ENCODE data around the gene C17orf50. TPM values are rescaled to one million over a fixed set of nuclear protein-coding genes. Genes with fewer than 3 reads are reported as not detected.

Gene C17orf50
- total RNA-seq, 1 donor from 2014 or later = not detected

GRCh38 chr17:35790841-35791240 is 30.2 kb downstream of the C17orf50 start:
- no peaks in the 10 kb centered on the region for H3K36me3 ChIP-seq (ENCODE audit: control insufficient read depth, insufficient read depth, low read length)
- TF ChIP-seq CTCF (IDR thresholded peaks at IDR 0.05; ENCODE audit: insufficient read depth, low read length, poor library complexity, severe bottlenecking) = no peak
- H3K27me3 ChIP-seq (ENCODE audit: control insufficient read depth, insufficient read depth, low read length) = peaks cover 20% of the 10 kb centered on the region
- H3K4me3 ChIP-seq (ENCODE audit: low read depth, low read length) = no peak overlapping the region
- no peak for DNase-seq (ENCODE audit: low read depth)

- DNase-seq (ENCODE audit: low read depth) = no peak
- Histone ChIP-seq H3K27me3 (ENCODE audit: control insufficient read depth, insufficient read depth, low read length) (peaks cover 22% of the 10 kb centered on the region), H3K36me3 (ENCODE audit: control insufficient read depth, insufficient read depth, low read length) (no peaks in the 10 kb centered on the region), H3K4me3 (ENCODE audit: low read depth, low read length) (no peak overlapping the region)
- TF ChIP-seq CTCF (IDR thresholded peaks at IDR 0.05; ENCODE audit: insufficient read depth, low read length, poor library complexity, severe bottlenecking) = no peak
These were observed 31.1 kb downstream of the C17orf50 start for GRCh38 chr17:35791681-35792350.

GRCh38 chr17:35793257-35793656 is 32.6 kb downstream of the C17orf50 start:
- peaks cover 32% of the 10 kb centered on the region for H3K27me3 ChIP-seq (ENCODE audit: control insufficient read depth, insufficient read depth, low read length)
- DNase-seq (ENCODE audit: low read depth) = no peak
- TF ChIP-seq CTCF (IDR thresholded peaks at IDR 0.05; ENCODE audit: insufficient read depth, low read length, poor library complexity, severe bottlenecking) = no peak
- no peak overlapping the region for H3K4me3 ChIP-seq (ENCODE audit: low read depth, low read length)
- H3K36me3 ChIP-seq (ENCODE audit: control insufficient read depth, insufficient read depth, low read length) = no peaks in the 10 kb centered on the region

- Histone ChIP-seq H3K4me3 (ENCODE audit: low read depth, low read length) (peak within 1 kb of the TSS; percentile 32), H3K27me3 (ENCODE audit: control insufficient read depth, insufficient read depth, low read length) (peaks cover 32% of the 10 kb centered on the region), H3K36me3 (ENCODE audit: control insufficient read depth, insufficient read depth, low read length) (no peaks in the 10 kb centered on the region)
- TF ChIP-seq CTCF (IDR thresholded peaks at IDR 0.05; ENCODE audit: insufficient read depth, low read length, poor library complexity, severe bottlenecking) = no peak
- DNase-seq (ENCODE audit: low read depth) = no peak
These were observed 34.6 kb downstream of the C17orf50 start, which contains the start of gene MMP28 for GRCh38 chr17:35795007-35795870. Gene MMP28, minus strand, starts transcription at chr17:35795641. Its CDS starts 264 bp downstream, at chr17:35795377.

GRCh38 chr17:35795871-35796265 is 35.2 kb downstream of the C17orf50 start:
- TF ChIP-seq CTCF (IDR thresholded peaks at IDR 0.05; ENCODE audit: insufficient read depth, low read length, poor library complexity, severe bottlenecking) = no peak
- Histone ChIP-seq H3K4me3 (ENCODE audit: low read depth, low read length) (peak overlapping the region; percentile 32), H3K36me3 (ENCODE audit: control insufficient read depth, insufficient read depth, low read length) (no peaks in the 10 kb centered on the region), H3K27me3 (ENCODE audit: control insufficient read depth, insufficient read depth, low read length) (peaks cover 32% of the 10 kb centered on the region)
- DNase-seq (ENCODE audit: low read depth) = no peak

All from kidney epithelial cell (primary cell).